Measurements from ENCODE around the gene LHFPL6. TPM values are rescaled to one million over a fixed set of nuclear protein-coding genes. Genes with fewer than 3 reads are reported as not detected.
A peak's percentile ranks its signal among the peaks of the same experiment; 100 is the strongest.

The LHFPL6 gene
- total and polyA plus RNA-seq, 2 experiments from 2014 or later: 7.8 to 9.5 TPM

- no peak for TF ChIP-seq ZNF462 (CRISPR knock-in tag; IDR thresholded peaks at IDR 0.05)
- TF ChIP-seq ZNF331 (CRISPR knock-in tag; IDR thresholded peaks at IDR 0.05; ENCODE audit: low read depth): no peak
- no peak for TF ChIP-seq POLR2AphosphoS5 (IDR thresholded peaks at IDR 0.05; ENCODE audit: low read depth)
- no peak for ATAC-seq
These were observed 15.6 kb upstream of the LHFPL6 start for GRCh38 chr13:39618561-39618960.

GRCh38 chr13:39616087-39616694, 13.2 kb upstream of the LHFPL6 start:
- H3F3A ChIP-seq (replicated peaks; ENCODE audit: low read depth): no peaks in the 10 kb centered on the region
- Mint-ChIP-seq H3K4me3 (no peak overlapping the region), H3K9me3 (no peaks in the 10 kb centered on the region), H3K27ac (no peak overlapping the region), H3K4me1 (peaks cover 4% of the 10 kb centered on the region; the same call in 1 of the 3 replicates), H3K36me3 (ENCODE audit: low read depth) (no peaks in the 10 kb centered on the region), H3K27me3 (ENCODE audit: insufficient read depth, low read depth, poor library complexity) (peaks cover 5% of the 10 kb centered on the region)
- no peaks in the 10 kb centered on the region for H3K4me1 ChIP-seq (ENCODE audit: insufficient read depth)
- no peaks in the 10 kb centered on the region for H3K27me3 ChIP-seq (ENCODE audit: insufficient read depth)
- no peaks in the 10 kb centered on the region for H3K36me3 ChIP-seq (ENCODE audit: insufficient read depth)
- no peak overlapping the region for H3K4me2 ChIP-seq
- TF ChIP-seq CTCF (conservative IDR thresholded peaks at IDR 0.05; ENCODE audit: low read depth in 2 of 2) (peak; percentile 92 to 94), ZNF331 (CRISPR knock-in tag; IDR thresholded peaks at IDR 0.05; ENCODE audit: low read depth) (no peak), STAT1 (IDR thresholded peaks at IDR 0.05; ENCODE audit: unreplicated experiment) (no peak)
- no peak overlapping the region for H3K27ac ChIP-seq (ENCODE audit: low read depth)
- H3K79me2 ChIP-seq (replicated peaks; ENCODE audit: insufficient read depth): no peaks in the 10 kb centered on the region
- DNase-seq (ENCODE audit: low spot score) (peak; percentile 90), ATAC-seq (peak; percentile 94)
- H4K20me1 ChIP-seq (replicated peaks; ENCODE audit: insufficient read depth): no peaks in the 10 kb centered on the region
- H3K9me2 ChIP-seq (ENCODE audit: insufficient read depth): no peaks in the 10 kb centered on the region
- no peak overlapping the region for H2AFZ ChIP-seq
- no peak overlapping the region for H3K4me3 ChIP-seq

More at GRCh38 chr13:39618561-39618960, 15.6 kb upstream of the LHFPL6 start:
- no peaks in the 10 kb centered on the region for H3K27me3 ChIP-seq (ENCODE audit: insufficient read depth)
- H3K36me3 ChIP-seq (ENCODE audit: insufficient read depth): no peaks in the 10 kb centered on the region
- H3K4me1 ChIP-seq (ENCODE audit: insufficient read depth): no peaks in the 10 kb centered on the region
- Mint-ChIP-seq H3K4me3 (no peak overlapping the region), H3K27ac (no peak overlapping the region), H3K36me3 (ENCODE audit: low read depth) (no peaks in the 10 kb centered on the region), H3K4me1 (no peaks in the 10 kb centered on the region), H3K27me3 (ENCODE audit: insufficient read depth, low read depth, poor library complexity) (peaks cover 5% of the 10 kb centered on the region), H3K9me3 (no peaks in the 10 kb centered on the region)
- H3K27ac ChIP-seq (ENCODE audit: low read depth): no peak overlapping the region
- H4K20me1 ChIP-seq (replicated peaks; ENCODE audit: insufficient read depth): no peaks in the 10 kb centered on the region
- H3K9me2 ChIP-seq (ENCODE audit: insufficient read depth): no peaks in the 10 kb centered on the region
- no peak overlapping the region for H2AFZ ChIP-seq
- no peak for DNase-seq (ENCODE audit: low spot score)
- H3K79me2 ChIP-seq (replicated peaks; ENCODE audit: insufficient read depth): no peaks in the 10 kb centered on the region
- H3K4me2 ChIP-seq: no peak overlapping the region
- H3K4me3 ChIP-seq: no peak overlapping the region
- no peaks in the 10 kb centered on the region for H3F3A ChIP-seq (replicated peaks; ENCODE audit: low read depth)

All from GM23338 (cell line).